GM23338 (cell line): ENCODE data around the gene CDK14. TPM values are rescaled to one million over a fixed set of nuclear protein-coding genes. Genes with fewer than 3 reads are reported as not detected.

ENCODE experiments used
- ATAC-seq: fragments of 200-7000 bp; cut with Tn5 transposase; 3 replicates; pipeline ENCODE4 v1.9.1; 2020
- DNase-seq: peaks from one replicate; pipeline ENCODE4 v3.0.0-alpha.2; 2015; ENCODE audit warnings: low spot score
- H2AFZ ChIP-seq: fragments of 200-600 bp; sonication (generic); 2 replicates; pipeline ENCODE4 v1.8.0; 2016; ENCODE audit warnings: antibody characterized with exemption, mild to moderate bottlenecking, moderate library complexity
- H3F3A ChIP-seq: fragments of 200-600 bp; sonication (generic); replicated peaks from 2 replicates; pipeline ENCODE4 v1.8.0; 2017; ENCODE audit warnings: antibody characterized with exemption, mixed run types, low read depth
- H3K27ac ChIP-seq: fragments of 200-600 bp; sonication (generic); 2 replicates; pipeline ENCODE4 v1.6.1; 2016; ENCODE audit warnings: low read depth
- H3K27me3 ChIP-seq: fragments of 200-600 bp; sonication (generic); 2 replicates; pipeline ENCODE4 v1.8.0; 2016; ENCODE audit warnings: mild to moderate bottlenecking, mixed run types, moderate library complexity; ENCODE audit not compliant: insufficient read depth
- H3K36me3 ChIP-seq: fragments of 200-600 bp; sonication (generic); 2 replicates; pipeline ENCODE4 v1.8.0; 2016; ENCODE audit warnings: mild to moderate bottlenecking; ENCODE audit not compliant: insufficient read depth
- H3K4me1 ChIP-seq: fragments of 200-600 bp; sonication (generic); 2 replicates; pipeline ENCODE4 v1.8.0; 2016; ENCODE audit warnings: mild to moderate bottlenecking, moderate library complexity; ENCODE audit not compliant: insufficient read depth
- H3K4me2 ChIP-seq: fragments of 200-600 bp; sonication (generic); 2 replicates; pipeline ENCODE4 v1.7.1; 2017; ENCODE audit warnings: mixed run types
- H3K4me3 ChIP-seq: fragments of 200-600 bp; sonication (generic); 2 replicates; pipeline ENCODE4 v1.6.1; 2016; ENCODE audit warnings: mixed run types
- H3K79me2 ChIP-seq: fragments of 200-600 bp; sonication (generic); replicated peaks from 2 replicates; pipeline ENCODE4 v1.8.0; 2017; ENCODE audit warnings: mild to moderate bottlenecking; ENCODE audit not compliant: insufficient read depth
- H3K9me2 ChIP-seq: fragments of 200-600 bp; sonication (generic); 2 replicates; pipeline ENCODE4 v1.8.0; 2017; ENCODE audit not compliant: insufficient read depth
- H4K20me1 ChIP-seq: fragments of 200-600 bp; sonication (generic); replicated peaks from 2 replicates; pipeline ENCODE4 v1.8.0; 2017; ENCODE audit warnings: mild to moderate bottlenecking; ENCODE audit not compliant: insufficient read depth
- H3K27ac Mint-ChIP-seq: 2 replicates; pipeline ENCODE4 v1.8.0; 2020; ENCODE audit warnings: inconsistent platforms, mild to moderate bottlenecking, moderate library complexity, mixed read lengths
- H3K27me3 Mint-ChIP-seq: 3 replicates; pipeline ENCODE4 v1.8.0; 2022; ENCODE audit warnings: low read depth, mild to moderate bottlenecking, moderate library complexity, mixed read lengths, inconsistent platforms; ENCODE audit not compliant: insufficient read depth, poor library complexity
- H3K36me3 Mint-ChIP-seq: 3 replicates; pipeline ENCODE4 v1.8.0; 2021; ENCODE audit warnings: low read depth, mild to moderate bottlenecking, inconsistent platforms, moderate library complexity, mixed read lengths
- H3K4me1 Mint-ChIP-seq: 3 replicates; pipeline ENCODE4 v1.8.0; 2020; ENCODE audit warnings: mild to moderate bottlenecking, inconsistent platforms, mixed read lengths
- H3K4me3 Mint-ChIP-seq: 3 replicates; pipeline ENCODE4 v1.8.0; 2021; ENCODE audit warnings: moderate library complexity, mild to moderate bottlenecking, inconsistent platforms, mixed read lengths
- H3K9me3 Mint-ChIP-seq: 3 replicates; pipeline ENCODE4 v1.8.0; 2020; ENCODE audit warnings: moderate library complexity, mild to moderate bottlenecking, inconsistent platforms, mixed read lengths
- CREB1 ChIP-seq: fragments of 250-450 bp; sonication (Bioruptor Pico); IDR thresholded peaks from 2 replicates; pipeline ENCODE4 v1.5.0; 2020; ENCODE audit warnings: low read depth, mild to moderate bottlenecking, moderate library complexity
- EZH2 ChIP-seq: fragments of 200-600 bp; sonication (generic); IDR thresholded peaks from one replicate; pipeline ENCODE4 v1.8.0; 2017; ENCODE audit warnings: antibody characterized with exemption, mild to moderate bottlenecking, low read depth; ENCODE audit not compliant: unreplicated experiment
- EZH2phosphoT487 ChIP-seq: fragments of 200-600 bp; sonication (generic); IDR thresholded peaks from one replicate; pipeline ENCODE4 v1.8.1; 2018; ENCODE audit warnings: antibody characterized with exemption; ENCODE audit not compliant: unreplicated experiment
- JUNB ChIP-seq: IDR thresholded peaks from one replicate; pipeline ENCODE4 v1.6.1; 2016; ENCODE audit warnings: antibody characterized with exemption; ENCODE audit not compliant: unreplicated experiment
- NANOG ChIP-seq: IDR thresholded peaks from 2 replicates; pipeline ENCODE4 v1.6.1; 2016; ENCODE audit warnings: antibody characterized with exemption, borderline replicate concordance
- POLR2AphosphoS5 ChIP-seq: IDR thresholded peaks from 2 replicates; pipeline ENCODE4 v1.6.1; 2016; ENCODE audit warnings: antibody characterized with exemption, low read depth
- STAT1 ChIP-seq: IDR thresholded peaks from one replicate; pipeline ENCODE4 v1.6.1; 2016; ENCODE audit warnings: antibody characterized with exemption; ENCODE audit not compliant: unreplicated experiment
- ZNF114 ChIP-seq: fragments of 250-450 bp; sonication (Bioruptor Pico); IDR thresholded peaks from 2 replicates; pipeline ENCODE4 v1.5.0; 2020; ENCODE audit warnings: mild to moderate bottlenecking, moderate library complexity
- ZNF331 ChIP-seq: fragments of 250-450 bp; sonication (Bioruptor Pico); IDR thresholded peaks from 2 replicates; pipeline ENCODE4 v1.5.0; 2020; ENCODE audit warnings: low read depth, mild to moderate bottlenecking, moderate library complexity
- polyA plus RNA-seq: library from polyadenylated mRNA; unstranded; fragments of >200 nt; fragmentation: Nextera tagmentation; extraction: Ambion mirVana; gene quantifications from 2 replicates; pipeline ENCODE4 v1.2.1, GENCODE V29; 2016
- total RNA-seq: library from RNA; depleted of rRNA; stranded (reverse); fragments of >200 nt; shearing (Covaris generic); gene quantifications from 2 replicates; pipeline ENCODE4 v1.2.3, GENCODE V29; 2014
- TF ChIP-seq, protein P1 (sequence below): IDR thresholded peaks from one replicate; pipeline ENCODE4 v1.6.1; 2018; ENCODE audit warnings: antibody characterized with exemption; ENCODE audit not compliant: unreplicated experiment
- TF ChIP-seq, protein P2 (sequence below), 2 experiments: fragments of 200-600 bp in 1 of 2; sonication (generic) in 1 of 2; conservative IDR thresholded peaks; 2 replicates each; pipeline versions ENCODE4 v1.5.1 to v1.6.1; 2016 to 2017; ENCODE audit warnings: antibody characterized with exemption in 2 of 2, low read depth in 2 of 2, mild to moderate bottlenecking in 2 of 2, moderate library complexity in 1 of 2
- TF ChIP-seq, protein P3 (sequence below): fragments of 250-450 bp; sonication (Bioruptor Pico); IDR thresholded peaks from 2 replicates; pipeline ENCODE4 v1.5.0; 2020; ENCODE audit warnings: mild to moderate bottlenecking, moderate library complexity
- TF ChIP-seq, protein P4 (sequence below): IDR thresholded peaks from 2 replicates; pipeline ENCODE4 v1.6.1; 2016; ENCODE audit warnings: antibody characterized with exemption

Gene CDK14
- total and polyA plus RNA-seq, 2 experiments from 2014 or later: 11.2 to 24.0 TPM

DNA sequence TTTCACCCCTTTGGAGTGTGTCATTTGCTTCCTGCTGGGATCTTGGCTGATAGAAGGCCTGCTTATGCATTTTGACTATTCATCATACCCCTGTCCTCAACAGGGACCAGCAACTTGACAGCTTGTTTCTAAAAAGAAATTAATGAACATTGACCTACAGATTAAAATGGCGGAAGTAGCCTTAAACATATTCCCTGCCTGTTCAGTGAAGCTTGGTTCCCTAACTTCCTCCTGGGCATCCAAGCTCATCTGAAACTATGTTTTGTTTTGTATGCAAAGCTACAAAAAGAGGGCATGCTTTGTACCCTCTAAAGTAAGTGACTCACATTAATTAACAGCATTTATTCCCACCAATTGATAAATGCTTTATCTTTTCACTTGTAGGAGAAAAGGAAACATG, 26.8 kb upstream of the CDK14 start:
- Mint-ChIP-seq H3K4me3 (no peak overlapping the region), H3K36me3 (no peaks in the 10 kb centered on the region)
- H2AFZ ChIP-seq: peak overlapping the region; percentile 36; the same call in 1 of the 2 replicates

More for the DNA sequence above, 26.8 kb upstream of the CDK14 start:
- Mint-ChIP-seq H3K27me3 (no peaks in the 10 kb centered on the region), H3K4me1 (no peaks in the 10 kb centered on the region), H3K27ac (no peak overlapping the region), H3K9me3 (no peaks in the 10 kb centered on the region)
- no peaks in the 10 kb centered on the region for H3K9me2 ChIP-seq
- no peak overlapping the region for H3K4me3 ChIP-seq
- peaks cover 4% of the 10 kb centered on the region; the same call in 1 of the 2 replicates for H3K4me1 ChIP-seq
- H4K20me1 ChIP-seq: no peaks in the 10 kb centered on the region
- ATAC-seq: no peak
- H3K36me3 ChIP-seq: no peaks in the 10 kb centered on the region
- no peak overlapping the region for H3K4me2 ChIP-seq
- H3K27ac ChIP-seq: no peak overlapping the region
- DNase-seq: no peak
- no peaks in the 10 kb centered on the region for H3K79me2 ChIP-seq
- no peaks in the 10 kb centered on the region for H3F3A ChIP-seq
- no peak for TF ChIP-seq EZH2
- TF ChIP-seq ZNF331: no peak
- no peak for TF ChIP-seq ZNF114 (CRISPR knock-in tag)
- TF ChIP-seq, protein P1, sequence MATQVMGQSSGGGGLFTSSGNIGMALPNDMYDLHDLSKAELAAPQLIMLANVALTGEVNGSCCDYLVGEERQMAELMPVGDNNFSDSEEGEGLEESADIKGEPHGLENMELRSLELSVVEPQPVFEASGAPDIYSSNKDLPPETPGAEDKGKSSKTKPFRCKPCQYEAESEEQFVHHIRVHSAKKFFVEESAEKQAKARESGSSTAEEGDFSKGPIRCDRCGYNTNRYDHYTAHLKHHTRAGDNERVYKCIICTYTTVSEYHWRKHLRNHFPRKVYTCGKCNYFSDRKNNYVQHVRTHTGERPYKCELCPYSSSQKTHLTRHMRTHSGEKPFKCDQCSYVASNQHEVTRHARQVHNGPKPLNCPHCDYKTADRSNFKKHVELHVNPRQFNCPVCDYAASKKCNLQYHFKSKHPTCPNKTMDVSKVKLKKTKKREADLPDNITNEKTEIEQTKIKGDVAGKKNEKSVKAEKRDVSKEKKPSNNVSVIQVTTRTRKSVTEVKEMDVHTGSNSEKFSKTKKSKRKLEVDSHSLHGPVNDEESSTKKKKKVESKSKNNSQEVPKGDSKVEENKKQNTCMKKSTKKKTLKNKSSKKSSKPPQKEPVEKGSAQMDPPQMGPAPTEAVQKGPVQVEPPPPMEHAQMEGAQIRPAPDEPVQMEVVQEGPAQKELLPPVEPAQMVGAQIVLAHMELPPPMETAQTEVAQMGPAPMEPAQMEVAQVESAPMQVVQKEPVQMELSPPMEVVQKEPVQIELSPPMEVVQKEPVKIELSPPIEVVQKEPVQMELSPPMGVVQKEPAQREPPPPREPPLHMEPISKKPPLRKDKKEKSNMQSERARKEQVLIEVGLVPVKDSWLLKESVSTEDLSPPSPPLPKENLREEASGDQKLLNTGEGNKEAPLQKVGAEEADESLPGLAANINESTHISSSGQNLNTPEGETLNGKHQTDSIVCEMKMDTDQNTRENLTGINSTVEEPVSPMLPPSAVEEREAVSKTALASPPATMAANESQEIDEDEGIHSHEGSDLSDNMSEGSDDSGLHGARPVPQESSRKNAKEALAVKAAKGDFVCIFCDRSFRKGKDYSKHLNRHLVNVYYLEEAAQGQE: no peak
- TF ChIP-seq JUNB: no peak
- TF ChIP-seq, protein P2, sequence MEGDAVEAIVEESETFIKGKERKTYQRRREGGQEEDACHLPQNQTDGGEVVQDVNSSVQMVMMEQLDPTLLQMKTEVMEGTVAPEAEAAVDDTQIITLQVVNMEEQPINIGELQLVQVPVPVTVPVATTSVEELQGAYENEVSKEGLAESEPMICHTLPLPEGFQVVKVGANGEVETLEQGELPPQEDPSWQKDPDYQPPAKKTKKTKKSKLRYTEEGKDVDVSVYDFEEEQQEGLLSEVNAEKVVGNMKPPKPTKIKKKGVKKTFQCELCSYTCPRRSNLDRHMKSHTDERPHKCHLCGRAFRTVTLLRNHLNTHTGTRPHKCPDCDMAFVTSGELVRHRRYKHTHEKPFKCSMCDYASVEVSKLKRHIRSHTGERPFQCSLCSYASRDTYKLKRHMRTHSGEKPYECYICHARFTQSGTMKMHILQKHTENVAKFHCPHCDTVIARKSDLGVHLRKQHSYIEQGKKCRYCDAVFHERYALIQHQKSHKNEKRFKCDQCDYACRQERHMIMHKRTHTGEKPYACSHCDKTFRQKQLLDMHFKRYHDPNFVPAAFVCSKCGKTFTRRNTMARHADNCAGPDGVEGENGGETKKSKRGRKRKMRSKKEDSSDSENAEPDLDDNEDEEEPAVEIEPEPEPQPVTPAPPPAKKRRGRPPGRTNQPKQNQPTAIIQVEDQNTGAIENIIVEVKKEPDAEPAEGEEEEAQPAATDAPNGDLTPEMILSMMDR (conservative IDR thresholded peaks at IDR 0.05; ENCODE audit: low read depth in 2 of 2): no peak
- TF ChIP-seq, protein P3, sequence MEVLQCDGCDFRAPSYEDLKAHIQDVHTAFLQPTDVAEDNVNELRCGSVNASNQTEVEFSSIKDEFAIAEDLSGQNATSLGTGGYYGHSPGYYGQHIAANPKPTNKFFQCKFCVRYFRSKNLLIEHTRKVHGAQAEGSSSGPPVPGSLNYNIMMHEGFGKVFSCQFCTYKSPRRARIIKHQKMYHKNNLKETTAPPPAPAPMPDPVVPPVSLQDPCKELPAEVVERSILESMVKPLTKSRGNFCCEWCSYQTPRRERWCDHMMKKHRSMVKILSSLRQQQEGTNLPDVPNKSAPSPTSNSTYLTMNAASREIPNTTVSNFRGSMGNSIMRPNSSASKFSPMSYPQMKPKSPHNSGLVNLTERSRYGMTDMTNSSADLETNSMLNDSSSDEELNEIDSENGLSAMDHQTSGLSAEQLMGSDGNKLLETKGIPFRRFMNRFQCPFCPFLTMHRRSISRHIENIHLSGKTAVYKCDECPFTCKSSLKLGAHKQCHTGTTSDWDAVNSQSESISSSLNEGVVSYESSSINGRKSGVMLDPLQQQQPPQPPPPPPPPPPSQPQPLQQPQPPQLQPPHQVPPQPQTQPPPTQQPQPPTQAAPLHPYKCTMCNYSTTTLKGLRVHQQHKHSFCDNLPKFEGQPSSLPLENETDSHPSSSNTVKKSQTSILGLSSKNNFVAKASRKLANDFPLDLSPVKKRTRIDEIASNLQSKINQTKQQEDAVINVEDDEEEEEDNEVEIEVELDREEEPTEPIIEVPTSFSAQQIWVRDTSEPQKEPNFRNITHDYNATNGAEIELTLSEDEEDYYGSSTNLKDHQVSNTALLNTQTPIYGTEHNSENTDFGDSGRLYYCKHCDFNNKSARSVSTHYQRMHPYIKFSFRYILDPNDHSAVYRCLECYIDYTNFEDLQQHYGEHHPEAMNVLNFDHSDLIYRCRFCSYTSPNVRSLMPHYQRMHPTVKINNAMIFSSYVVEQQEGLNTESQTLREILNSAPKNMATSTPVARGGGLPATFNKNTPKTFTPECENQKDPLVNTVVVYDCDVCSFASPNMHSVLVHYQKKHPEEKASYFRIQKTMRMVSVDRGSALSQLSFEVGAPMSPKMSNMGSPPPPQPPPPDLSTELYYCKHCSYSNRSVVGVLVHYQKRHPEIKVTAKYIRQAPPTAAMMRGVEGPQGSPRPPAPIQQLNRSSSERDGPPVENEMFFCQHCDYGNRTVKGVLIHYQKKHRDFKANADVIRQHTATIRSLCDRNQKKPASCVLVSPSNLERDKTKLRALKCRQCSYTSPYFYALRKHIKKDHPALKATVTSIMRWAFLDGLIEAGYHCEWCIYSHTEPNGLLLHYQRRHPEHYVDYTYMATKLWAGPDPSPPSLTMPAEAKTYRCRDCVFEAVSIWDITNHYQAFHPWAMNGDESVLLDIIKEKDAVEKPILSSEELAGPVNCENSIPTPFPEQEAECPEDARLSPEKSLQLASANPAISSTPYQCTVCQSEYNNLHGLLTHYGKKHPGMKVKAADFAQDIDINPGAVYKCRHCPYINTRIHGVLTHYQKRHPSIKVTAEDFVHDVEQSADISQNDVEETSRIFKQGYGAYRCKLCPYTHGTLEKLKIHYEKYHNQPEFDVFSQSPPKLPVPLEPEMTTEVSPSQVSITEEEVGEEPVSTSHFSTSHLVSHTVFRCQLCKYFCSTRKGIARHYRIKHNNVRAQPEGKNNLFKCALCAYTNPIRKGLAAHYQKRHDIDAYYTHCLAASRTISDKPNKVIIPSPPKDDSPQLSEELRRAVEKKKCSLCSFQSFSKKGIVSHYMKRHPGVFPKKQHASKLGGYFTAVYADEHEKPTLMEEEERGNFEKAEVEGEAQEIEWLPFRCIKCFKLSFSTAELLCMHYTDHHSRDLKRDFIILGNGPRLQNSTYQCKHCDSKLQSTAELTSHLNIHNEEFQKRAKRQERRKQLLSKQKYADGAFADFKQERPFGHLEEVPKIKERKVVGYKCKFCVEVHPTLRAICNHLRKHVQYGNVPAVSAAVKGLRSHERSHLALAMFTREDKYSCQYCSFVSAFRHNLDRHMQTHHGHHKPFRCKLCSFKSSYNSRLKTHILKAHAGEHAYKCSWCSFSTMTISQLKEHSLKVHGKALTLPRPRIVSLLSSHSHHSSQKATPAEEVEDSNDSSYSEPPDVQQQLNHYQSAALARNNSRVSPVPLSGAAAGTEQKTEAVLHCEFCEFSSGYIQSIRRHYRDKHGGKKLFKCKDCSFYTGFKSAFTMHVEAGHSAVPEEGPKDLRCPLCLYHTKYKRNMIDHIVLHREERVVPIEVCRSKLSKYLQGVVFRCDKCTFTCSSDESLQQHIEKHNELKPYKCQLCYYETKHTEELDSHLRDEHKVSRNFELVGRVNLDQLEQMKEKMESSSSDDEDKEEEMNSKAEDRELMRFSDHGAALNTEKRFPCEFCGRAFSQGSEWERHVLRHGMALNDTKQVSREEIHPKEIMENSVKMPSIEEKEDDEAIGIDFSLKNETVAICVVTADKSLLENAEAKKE: no peak
- TF ChIP-seq, protein P4, sequence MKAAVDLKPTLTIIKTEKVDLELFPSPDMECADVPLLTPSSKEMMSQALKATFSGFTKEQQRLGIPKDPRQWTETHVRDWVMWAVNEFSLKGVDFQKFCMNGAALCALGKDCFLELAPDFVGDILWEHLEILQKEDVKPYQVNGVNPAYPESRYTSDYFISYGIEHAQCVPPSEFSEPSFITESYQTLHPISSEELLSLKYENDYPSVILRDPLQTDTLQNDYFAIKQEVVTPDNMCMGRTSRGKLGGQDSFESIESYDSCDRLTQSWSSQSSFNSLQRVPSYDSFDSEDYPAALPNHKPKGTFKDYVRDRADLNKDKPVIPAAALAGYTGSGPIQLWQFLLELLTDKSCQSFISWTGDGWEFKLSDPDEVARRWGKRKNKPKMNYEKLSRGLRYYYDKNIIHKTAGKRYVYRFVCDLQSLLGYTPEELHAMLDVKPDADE: no peak
- TF ChIP-seq POLR2AphosphoS5: no peak
- no peak for TF ChIP-seq EZH2phosphoT487
- TF ChIP-seq CREB1 (CRISPR knock-in tag): no peak
- no peak for TF ChIP-seq STAT1
- TF ChIP-seq NANOG: no peak
- H3K27me3 ChIP-seq: no peaks in the 10 kb centered on the region
